Measurements from ENCODE around the gene TPM1. TPM values are rescaled to one million over a fixed set of nuclear protein-coding genes. Genes with fewer than 3 reads are reported as not detected.

TPM1 gene
- total RNA-seq, 4 donors from 2014 or later: 181 to 611 (median 293) TPM

- TF ChIP-seq, protein P1, sequence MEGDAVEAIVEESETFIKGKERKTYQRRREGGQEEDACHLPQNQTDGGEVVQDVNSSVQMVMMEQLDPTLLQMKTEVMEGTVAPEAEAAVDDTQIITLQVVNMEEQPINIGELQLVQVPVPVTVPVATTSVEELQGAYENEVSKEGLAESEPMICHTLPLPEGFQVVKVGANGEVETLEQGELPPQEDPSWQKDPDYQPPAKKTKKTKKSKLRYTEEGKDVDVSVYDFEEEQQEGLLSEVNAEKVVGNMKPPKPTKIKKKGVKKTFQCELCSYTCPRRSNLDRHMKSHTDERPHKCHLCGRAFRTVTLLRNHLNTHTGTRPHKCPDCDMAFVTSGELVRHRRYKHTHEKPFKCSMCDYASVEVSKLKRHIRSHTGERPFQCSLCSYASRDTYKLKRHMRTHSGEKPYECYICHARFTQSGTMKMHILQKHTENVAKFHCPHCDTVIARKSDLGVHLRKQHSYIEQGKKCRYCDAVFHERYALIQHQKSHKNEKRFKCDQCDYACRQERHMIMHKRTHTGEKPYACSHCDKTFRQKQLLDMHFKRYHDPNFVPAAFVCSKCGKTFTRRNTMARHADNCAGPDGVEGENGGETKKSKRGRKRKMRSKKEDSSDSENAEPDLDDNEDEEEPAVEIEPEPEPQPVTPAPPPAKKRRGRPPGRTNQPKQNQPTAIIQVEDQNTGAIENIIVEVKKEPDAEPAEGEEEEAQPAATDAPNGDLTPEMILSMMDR (IDR thresholded peaks at IDR 0.05; ENCODE audit: low read depth): no peak
These were observed 14.9 kb upstream of the TPM1 start for GRCh38 chr15:63027646-63028045.

DNA sequence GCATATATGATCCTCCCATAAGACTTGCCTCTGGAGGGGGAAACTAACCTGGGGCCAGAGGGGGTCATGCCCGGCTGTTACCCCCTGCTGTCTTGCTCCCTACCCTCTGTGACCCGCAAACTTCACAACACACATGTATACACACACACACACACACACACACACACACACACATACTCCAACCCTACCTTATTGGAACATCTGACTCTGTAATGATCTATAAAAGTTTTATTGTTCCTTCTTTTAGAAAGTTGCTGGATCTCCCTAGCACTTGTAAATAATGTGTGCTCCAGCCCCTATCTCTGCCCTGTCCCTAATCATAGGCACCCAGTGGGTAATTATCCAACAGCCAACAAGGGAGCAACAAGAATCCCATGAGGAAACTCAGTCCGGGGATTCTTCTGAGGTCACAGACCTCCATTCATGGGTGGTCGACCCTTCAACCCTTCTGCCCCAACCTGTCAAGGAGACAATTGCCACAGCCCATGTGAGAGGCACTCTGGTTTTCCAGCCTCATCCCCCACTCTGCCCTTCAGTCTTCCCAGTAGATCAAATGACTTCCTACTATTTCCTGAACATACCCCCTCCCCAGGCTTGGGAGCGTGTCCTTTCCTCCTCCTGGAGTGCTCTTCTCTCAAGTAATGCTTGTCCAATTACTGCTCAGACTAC lies 14.0 kb upstream of the TPM1 start:
- TF ChIP-seq, protein P1 (IDR thresholded peaks at IDR 0.05; ENCODE audit: low read depth): no peak

DNA sequence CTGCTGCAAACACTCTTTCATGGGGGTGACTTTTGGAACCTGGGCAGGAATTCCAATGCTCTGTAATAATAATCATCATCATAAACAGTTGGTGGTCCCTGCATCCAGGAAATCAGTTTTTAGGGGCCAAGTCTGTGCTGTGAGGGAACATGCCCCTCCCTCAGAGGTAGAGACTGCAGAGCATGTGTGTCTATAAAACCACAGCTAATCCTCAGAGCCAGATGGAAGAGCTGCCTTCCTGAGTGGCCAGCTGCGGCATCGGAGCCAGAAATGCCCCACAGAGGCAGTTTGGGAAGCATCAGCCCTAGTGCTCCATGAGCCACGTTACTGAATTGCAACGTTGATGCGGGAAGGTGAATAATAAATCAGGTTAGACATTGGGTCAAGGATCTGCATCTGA lies 12.9 kb upstream of the TPM1 start:
- TF ChIP-seq, protein P1 (IDR thresholded peaks at IDR 0.05; ENCODE audit: low read depth): no peak

DNA sequence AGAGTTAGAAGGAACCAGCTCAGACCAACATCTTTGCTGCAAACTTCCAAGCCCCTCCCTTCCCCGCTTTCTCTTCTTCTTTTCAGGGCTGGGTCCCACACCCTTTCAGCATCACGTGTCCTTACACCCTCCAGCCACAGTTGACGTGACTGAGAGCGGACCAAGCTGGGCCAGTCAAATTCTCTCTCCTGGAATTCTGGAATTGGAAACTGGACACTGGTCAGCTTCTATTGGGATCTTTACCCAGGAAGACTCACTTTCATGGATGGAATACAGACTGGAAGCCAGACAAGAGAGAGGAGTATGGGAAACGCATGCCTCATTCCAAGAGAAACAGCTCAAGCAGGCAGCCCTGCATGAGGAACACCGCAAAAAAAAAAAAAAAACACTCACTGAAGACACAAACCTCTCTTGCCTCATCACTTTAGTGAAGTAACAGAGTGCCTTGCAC lies 12.4 kb upstream of the TPM1 start:
- TF ChIP-seq, protein P1 (IDR thresholded peaks at IDR 0.05; ENCODE audit: low read depth): no peak

GRCh38 chr15:63034578-63034977 lies 8.0 kb upstream of the TPM1 start:
- TF ChIP-seq, protein P1 (IDR thresholded peaks at IDR 0.05; ENCODE audit: low read depth): no peak

- TF ChIP-seq, protein P1 (IDR thresholded peaks at IDR 0.05; ENCODE audit: low read depth): no peak
These were observed 7.3 kb upstream of the TPM1 start for GRCh38 chr15:63035253-63035652.

DNA sequence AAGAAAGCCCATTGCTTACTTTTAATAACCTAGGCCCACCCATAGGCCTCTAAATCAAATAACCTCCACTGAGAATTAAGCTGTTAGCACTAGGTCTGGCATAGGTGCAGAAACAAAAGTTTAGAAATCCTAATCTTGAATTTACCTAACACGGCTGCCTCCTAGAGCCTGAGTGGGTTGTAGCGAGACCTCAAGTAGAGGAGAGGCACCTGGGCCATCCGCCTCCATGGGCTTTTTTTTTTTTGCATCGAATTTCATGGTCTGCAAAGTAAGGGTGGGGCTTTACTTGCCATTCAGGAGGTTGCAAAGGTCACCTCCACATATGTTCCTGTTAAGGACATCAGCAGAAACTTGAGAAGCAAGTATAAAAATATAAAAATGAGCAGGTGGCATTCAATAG lies 6.6 kb upstream of the TPM1 start:
- TF ChIP-seq, protein P1 (IDR thresholded peaks at IDR 0.05; ENCODE audit: low read depth): no peak
